Stomach (tissue), 4 donors: Measurements from ENCODE around the gene TMEM44.

ENCODE experiments used
- CTCF ChIP-seq, 7 experiments: fragments of 450-650 bp in 4 of 7; fragments of 200-600 bp in 3 of 7; sonication (generic) in 3 of 7; IDR thresholded peaks; one replicate each; pipeline ENCODE4 v1.5.1; 2016 to 2019; ENCODE audit warnings: antibody characterized with exemption in 7 of 7, control low read depth in 2 of 7, mild to moderate bottlenecking in 1 of 7
- EP300 ChIP-seq: sonication (generic); formaldehyde crosslinking; IDR thresholded peaks from one replicate; pipeline ENCODE4 v1.6.1; 2017; ENCODE audit warnings: antibody characterized with exemption
- POLR2A ChIP-seq, 4 donors: fragments of 450-650 bp; IDR thresholded peaks; one replicate each; pipeline ENCODE4 v1.6.1; 2016; ENCODE audit warnings: antibody characterized with exemption in 4 of 4, control low read depth in 2 of 4, mild to moderate bottlenecking in 1 of 4, moderate library complexity in 1 of 4
- POLR2AphosphoS5 ChIP-seq, 3 donors: sonication (generic); formaldehyde crosslinking; IDR thresholded peaks; one replicate each; pipeline ENCODE4 v1.6.1; 2016; ENCODE audit warnings: antibody characterized with exemption in 3 of 3

GRCh38 chr3:194607592-194608389 lies 25.4 kb downstream of the TMEM44 start:
- TF ChIP-seq POLR2AphosphoS5 (IDR thresholded peaks at IDR 0.05) (no peak), CTCF (IDR thresholded peaks at IDR 0.05) (no peak), EP300 (no peak), POLR2A (IDR thresholded peaks at IDR 0.05) (no peak)
